ENCODE measurements around the gene TFCP2L1.

DNA sequence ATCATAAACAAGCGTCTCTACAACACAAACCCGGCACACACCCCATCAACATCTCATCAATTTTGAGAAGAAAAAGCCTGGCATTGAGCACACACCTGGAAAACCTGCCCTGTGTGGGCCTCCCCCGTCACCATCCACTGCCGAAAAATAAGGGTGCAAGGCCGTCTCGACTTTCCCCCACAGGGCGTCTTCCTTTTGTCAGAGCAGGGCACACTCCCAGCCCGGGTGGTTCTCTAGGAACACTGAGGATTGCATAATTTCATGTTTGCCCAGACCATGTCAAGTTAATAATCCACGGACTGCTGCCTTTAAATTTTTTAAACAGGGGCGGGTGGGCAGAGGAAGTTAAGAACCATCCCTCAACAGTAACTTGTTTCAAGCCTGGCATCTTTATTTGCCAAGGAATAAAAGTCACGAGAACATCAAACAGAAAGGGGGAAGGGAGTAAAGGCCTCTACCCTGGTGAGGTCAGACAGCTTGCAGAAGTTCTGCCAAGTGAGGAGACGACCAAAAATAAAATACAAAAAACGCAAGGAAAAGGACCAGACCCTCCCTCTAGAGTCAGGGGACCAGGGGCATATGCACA, 2.1 kb downstream of the TFCP2L1 start:
- TF ChIP-seq, protein P1, sequence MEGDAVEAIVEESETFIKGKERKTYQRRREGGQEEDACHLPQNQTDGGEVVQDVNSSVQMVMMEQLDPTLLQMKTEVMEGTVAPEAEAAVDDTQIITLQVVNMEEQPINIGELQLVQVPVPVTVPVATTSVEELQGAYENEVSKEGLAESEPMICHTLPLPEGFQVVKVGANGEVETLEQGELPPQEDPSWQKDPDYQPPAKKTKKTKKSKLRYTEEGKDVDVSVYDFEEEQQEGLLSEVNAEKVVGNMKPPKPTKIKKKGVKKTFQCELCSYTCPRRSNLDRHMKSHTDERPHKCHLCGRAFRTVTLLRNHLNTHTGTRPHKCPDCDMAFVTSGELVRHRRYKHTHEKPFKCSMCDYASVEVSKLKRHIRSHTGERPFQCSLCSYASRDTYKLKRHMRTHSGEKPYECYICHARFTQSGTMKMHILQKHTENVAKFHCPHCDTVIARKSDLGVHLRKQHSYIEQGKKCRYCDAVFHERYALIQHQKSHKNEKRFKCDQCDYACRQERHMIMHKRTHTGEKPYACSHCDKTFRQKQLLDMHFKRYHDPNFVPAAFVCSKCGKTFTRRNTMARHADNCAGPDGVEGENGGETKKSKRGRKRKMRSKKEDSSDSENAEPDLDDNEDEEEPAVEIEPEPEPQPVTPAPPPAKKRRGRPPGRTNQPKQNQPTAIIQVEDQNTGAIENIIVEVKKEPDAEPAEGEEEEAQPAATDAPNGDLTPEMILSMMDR (IDR thresholded peaks at IDR 0.05; ENCODE audit: insufficient read depth, low read length), result no peak
- no peak for TF ChIP-seq POLR2AphosphoS5 (IDR thresholded peaks at IDR 0.05; ENCODE audit: low read depth)
- no peak for TF ChIP-seq REST (IDR thresholded peaks at IDR 0.05; ENCODE audit: insufficient replicate concordance, low read depth)
- TF ChIP-seq SPI1 (IDR thresholded peaks at IDR 0.05; ENCODE audit: borderline replicate concordance, low read depth), result no peak
